ENCODE data around the gene PARS2.
"Not testable (repeated sequence)": the region's sequence is repeated elsewhere in the genome, so short reads cannot be mapped to it uniquely, and the experiment has no call there.

The PARS2 gene

GRCh38 chr1:54775828-54776721, 11.8 kb upstream of the PARS2 start:
- DNase-seq, result not testable (repeated sequence)

DNA sequence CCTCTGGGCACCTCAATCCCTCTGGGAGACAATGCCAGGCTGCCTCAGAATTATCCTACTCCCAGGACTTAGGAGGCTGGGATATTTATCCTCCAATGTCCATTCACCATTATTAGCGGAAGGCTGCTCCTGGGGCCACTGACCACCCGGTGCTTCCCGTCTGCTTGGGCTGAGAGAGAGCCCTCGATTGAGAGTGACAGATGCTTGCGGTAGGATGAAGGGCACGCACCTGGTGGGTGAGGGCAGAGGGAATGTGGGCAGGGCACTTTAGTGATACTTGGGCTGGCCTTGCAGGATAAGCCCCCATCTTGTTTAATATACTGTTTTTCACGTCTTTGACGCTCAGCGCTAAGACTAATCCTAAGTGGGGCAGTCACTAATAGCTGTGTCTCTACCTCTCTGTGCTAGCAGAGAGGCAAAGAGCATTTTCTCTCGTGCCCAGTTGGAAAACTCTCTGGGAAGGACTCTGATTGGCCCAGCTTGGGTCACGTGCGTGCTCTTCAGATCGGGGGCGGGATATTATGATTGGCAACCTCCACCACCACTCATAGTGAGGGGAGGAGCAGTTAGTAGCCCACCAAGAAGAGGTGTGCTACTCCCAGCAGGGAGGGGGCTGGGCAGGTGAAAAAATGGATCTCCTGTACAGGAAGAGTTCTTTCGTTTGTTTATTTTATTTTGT, 10.6 kb upstream of the PARS2 start:
- no peak for DNase-seq

DNA sequence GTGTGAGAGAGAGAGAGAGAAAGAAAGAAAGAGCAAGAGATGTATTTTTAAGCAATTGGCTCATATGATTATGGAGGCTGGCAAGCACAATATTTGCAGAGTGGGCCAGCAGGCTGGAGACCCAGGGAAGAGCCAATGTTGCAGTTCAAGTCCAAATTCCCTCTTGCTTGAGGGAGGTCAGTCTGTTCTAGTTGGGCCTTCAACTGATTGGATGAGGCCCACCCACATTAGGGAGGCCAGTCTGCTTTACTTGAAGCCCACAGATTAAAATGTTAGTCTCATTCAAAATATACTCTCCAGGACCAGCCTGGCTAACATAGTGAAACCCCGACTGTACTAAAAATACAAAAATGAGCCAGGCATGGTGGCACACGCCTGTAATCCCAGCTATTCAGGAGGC, 8.6 kb upstream of the PARS2 start:
- no peak for DNase-seq

DNA sequence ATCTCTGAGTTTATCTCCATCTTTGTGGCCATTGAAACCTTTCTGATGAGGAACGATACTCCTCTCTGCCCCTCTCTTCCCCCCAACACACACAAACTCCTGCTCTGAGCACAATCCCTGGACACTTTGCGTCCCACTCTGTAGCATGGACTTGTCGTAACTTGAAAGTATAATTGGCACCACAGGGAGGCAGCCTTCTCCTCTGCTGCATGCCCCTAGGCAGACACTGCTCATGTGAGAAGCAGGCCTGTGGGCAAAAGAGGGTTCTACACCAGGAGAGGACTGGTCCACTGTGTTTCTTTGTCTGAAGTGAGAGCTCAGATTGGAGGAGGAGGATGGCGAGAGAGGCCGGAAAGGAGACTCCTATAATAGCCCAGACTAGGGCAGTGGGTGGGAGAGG, 3.8 kb upstream of the PARS2 start:
- peak in 9 of 51 donors; percentile 2 to 19 (median 4) for DNase-seq

DNA sequence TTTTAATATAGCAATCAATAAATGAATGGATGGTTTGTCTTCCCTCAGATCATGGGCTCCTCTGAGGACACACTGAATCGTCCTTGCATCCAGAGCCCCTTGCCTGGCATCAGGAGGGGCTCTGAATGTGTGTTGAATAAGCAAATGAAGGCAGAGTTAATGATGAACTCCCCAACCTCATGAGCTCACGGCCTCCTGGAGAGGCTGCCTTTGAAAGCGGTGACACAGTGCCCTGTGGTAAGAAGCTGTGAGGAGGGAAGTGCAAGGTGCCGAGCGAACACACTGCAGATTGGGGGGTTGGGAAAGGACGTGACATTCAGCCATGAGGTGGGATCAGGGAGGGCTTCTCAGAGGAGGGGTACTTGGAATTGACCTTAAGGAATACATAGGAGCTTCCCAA, 3.2 kb upstream of the PARS2 start:
- no peak for DNase-seq

- DNase-seq, result no peak
These were observed 2.4 kb upstream of the PARS2 start for GRCh38 chr1:54766726-54767125.

- DNase-seq, result no peak
These were observed 719 bp upstream of the PARS2 start for GRCh38 chr1:54764922-54765561.

- no peak for DNase-seq
These were observed 549 bp downstream of the PARS2 start for GRCh38 chr1:54763816-54764132.

GRCh38 chr1:54758678-54759348, 5.5 kb downstream of the PARS2 start:
- DNase-seq, result no peak

DNA sequence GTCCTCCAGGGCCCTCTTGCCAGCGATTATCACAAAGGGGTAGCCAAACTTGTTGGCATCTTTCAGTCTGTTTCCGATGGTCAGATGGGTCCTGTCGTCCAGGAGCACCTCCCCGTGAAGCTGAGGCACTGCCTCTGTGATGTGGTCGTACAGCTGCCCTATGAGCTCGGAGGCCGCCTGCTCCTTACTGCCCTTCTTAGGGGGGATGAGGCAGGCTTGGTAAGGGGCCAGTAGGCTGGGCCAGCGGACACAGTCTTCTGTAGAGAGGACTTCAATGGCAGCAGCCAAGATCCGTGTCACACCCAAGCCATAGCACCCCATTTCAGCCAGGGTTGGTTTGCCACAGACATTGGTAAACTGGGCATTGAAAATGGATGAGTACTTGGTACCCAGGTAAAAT, 6.5 kb downstream of the PARS2 start:
- no peak for DNase-seq

- DNase-seq, result no peak
These were observed 9.6 kb downstream of the PARS2 start for GRCh38 chr1:54754486-54755285.

DNA sequence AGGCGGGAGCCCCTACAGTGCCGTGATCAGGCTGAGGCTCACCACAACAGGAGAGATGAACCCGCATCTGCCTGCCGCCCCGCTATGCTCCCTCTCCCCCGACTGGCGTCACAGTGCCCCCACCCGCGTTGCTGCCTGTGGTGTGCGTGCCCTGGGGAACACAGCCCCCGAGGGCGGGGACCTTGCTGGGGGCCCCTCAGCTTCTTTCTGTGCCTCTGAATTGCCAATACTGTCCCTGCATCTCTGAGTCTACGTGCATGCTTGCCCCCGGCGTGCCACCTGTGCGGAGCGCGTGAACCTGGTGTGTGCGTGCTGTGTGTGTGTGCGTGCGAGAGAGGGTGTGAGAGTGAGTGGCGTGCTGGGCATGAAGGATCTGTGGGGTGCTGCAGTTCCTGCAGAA, 10.3 kb downstream of the PARS2 start:
- DNase-seq, result no peak

- DNase-seq, result no peak
These were observed 12.9 kb downstream of the PARS2 start for GRCh38 chr1:54751426-54751825.

- no peak for DNase-seq
These were observed 13.7 kb downstream of the PARS2 start for GRCh38 chr1:54750596-54750995.

- DNase-seq, result no peak
These were observed 16.1 kb downstream of the PARS2 start for GRCh38 chr1:54748094-54748835.

- no peak for DNase-seq
These were observed 18.5 kb downstream of the PARS2 start for GRCh38 chr1:54745864-54746263.

DNA sequence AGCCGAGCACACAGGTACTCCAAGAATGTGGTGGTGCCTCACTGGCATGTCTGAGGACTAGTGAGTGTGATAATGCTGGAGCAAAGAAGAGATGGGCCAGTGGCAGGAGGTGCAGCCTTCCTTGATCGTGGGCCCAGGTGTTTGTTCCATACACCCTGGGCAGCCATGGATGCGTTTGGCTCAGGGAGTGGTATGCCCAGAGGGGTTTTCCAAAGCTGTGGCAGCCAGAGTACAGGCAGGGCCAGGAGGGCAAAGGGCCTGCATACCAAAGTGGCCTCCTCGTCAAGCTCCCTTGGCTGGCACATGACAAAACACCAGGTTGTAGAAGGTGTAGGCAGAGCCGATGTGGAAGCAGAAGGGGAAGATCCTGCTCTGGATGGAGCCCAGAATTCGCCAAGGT, 19.0 kb downstream of the PARS2 start:
- DNase-seq, result no peak

- DNase-seq, result no peak
These were observed 19.6 kb downstream of the PARS2 start for GRCh38 chr1:54744696-54745095.

DNA sequence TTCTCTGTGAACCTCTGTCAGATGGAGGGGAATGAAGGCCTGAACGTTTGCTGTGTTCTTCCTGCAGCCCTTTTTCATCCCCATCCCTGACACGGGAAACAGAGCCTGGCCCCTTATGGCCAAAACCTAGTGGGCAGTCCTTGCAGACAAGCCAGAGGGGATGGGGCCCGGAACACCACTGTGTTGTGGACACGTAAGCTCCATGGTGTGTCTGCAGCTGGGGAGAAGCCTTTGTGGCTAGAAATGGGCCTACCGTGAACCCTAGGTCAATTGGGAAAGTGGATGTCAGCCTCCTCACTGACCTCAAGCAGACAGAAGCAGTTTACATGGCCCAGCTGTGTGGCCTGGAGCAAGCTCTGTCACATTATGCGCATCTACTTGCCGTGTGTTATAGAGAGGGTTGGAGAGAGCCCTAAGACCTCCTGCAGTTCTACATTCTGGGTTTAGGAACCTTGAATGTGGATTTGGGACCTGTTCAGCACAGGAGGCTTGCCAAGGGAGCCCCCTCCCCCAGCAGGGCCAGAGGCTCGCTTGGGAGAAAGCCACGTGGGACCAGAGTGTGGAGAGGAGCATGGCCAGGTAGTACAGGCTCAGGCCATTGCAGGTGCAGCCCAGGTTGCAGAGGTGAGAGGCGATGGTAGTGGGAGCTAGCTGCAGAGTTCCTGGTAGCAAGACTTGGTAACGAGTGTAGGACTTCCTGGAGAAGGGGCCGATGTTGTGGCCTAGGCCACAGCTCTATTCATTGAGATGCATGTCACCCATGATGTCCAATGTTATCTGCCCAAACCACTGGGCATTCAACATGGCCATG, 20.7 kb downstream of the PARS2 start:
- DNase-seq, result no peak

DNA sequence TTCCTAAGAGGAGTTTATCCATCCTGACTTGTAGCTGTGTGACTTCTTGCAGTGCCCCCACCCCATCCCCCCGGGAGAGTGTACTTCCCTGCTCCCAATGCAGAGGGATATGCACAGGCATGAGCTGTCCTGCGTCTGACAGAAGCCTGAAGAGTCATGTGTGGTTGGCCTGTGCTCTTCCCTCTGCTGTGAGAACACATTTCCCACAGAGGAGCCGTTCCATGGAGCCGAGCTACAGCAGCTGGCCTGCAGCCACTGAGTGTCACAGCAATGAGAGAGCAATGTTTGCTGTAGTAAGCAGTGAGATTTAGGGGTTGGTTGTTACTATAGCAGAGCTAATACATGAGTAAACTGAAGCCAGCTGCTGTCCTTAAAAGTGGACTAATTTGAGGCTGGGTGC, 22.0 kb downstream of the PARS2 start:
- DNase-seq, result peak in 1 of 51 donors; percentile 20
